HepG2 (cell line): ENCODE results near the gene NODAL.

Experiments
- ELF1 ChIP-seq: sonication (generic); formaldehyde crosslinking; IDR thresholded peaks from 2 replicates; pipeline ENCODE4 v1.4.0; 2020; ENCODE audit warnings: missing genetic modification reagents
- ELF4 ChIP-seq: sonication (generic); formaldehyde crosslinking; IDR thresholded peaks from 2 replicates; pipeline ENCODE4 v1.5.0; 2020; ENCODE audit warnings: missing genetic modification reagents, mild to moderate bottlenecking, moderate library complexity, borderline replicate concordance
- EZH2 ChIP-seq: conservative IDR thresholded peaks from 2 replicates; pipeline ENCODE4 v1.6.1; 2012; ENCODE audit warnings: mild to moderate bottlenecking, low read depth, low read length, moderate library complexity
- NCOR1 ChIP-seq: fragments of 200-600 bp; sonication (generic); IDR thresholded peaks from 2 replicates; pipeline ENCODE4 v1.7.0; 2017; ENCODE audit warnings: antibody characterized with exemption, low read length, borderline replicate concordance
- ZBTB7A ChIP-seq: sonication (generic); formaldehyde crosslinking; IDR thresholded peaks from 2 replicates; pipeline ENCODE4 v1.8.0; 2022; ENCODE audit warnings: mild to moderate bottlenecking, missing genetic modification reagents
- ZNF317 ChIP-seq: sonication (generic); formaldehyde crosslinking; IDR thresholded peaks from 2 replicates; pipeline ENCODE4 v1.5.0; 2020; ENCODE audit warnings: mild to moderate bottlenecking, missing genetic modification reagents
- ZNF331 ChIP-seq: sonication (generic); formaldehyde crosslinking; IDR thresholded peaks from 2 replicates; pipeline ENCODE4 v1.4.0; 2020; ENCODE audit warnings: missing genetic modification reagents
- ZNF713 ChIP-seq: sonication (generic); formaldehyde crosslinking; IDR thresholded peaks from 2 replicates; pipeline ENCODE4 v1.4.0; 2020; ENCODE audit warnings: mild to moderate bottlenecking, missing genetic modification reagents
- TF ChIP-seq, protein P1 (sequence below): sonication (generic); formaldehyde crosslinking; IDR thresholded peaks from 2 replicates; pipeline ENCODE4 v1.5.0; 2020; ENCODE audit warnings: mild to moderate bottlenecking, missing genetic modification reagents, moderate library complexity
- TF ChIP-seq, protein P2 (sequence below): sonication (generic); formaldehyde crosslinking; IDR thresholded peaks from 2 replicates; pipeline ENCODE4 v1.8.1; 2022; ENCODE audit warnings: mild to moderate bottlenecking, missing genetic modification reagents
- TF ChIP-seq, protein P3 (sequence below), 2 experiments: sonication (generic) in 1 of 2; formaldehyde crosslinking in 1 of 2; IDR thresholded peaks; 2 replicates each; pipeline versions ENCODE4 v1.5.1 to v1.6.1; 2011 to 2020; ENCODE audit warnings: borderline replicate concordance in 1 of 2, low read depth in 1 of 2, low read length in 1 of 2, mild to moderate bottlenecking in 1 of 2, missing genetic modification reagents in 1 of 2, moderate library complexity in 1 of 2

DNA sequence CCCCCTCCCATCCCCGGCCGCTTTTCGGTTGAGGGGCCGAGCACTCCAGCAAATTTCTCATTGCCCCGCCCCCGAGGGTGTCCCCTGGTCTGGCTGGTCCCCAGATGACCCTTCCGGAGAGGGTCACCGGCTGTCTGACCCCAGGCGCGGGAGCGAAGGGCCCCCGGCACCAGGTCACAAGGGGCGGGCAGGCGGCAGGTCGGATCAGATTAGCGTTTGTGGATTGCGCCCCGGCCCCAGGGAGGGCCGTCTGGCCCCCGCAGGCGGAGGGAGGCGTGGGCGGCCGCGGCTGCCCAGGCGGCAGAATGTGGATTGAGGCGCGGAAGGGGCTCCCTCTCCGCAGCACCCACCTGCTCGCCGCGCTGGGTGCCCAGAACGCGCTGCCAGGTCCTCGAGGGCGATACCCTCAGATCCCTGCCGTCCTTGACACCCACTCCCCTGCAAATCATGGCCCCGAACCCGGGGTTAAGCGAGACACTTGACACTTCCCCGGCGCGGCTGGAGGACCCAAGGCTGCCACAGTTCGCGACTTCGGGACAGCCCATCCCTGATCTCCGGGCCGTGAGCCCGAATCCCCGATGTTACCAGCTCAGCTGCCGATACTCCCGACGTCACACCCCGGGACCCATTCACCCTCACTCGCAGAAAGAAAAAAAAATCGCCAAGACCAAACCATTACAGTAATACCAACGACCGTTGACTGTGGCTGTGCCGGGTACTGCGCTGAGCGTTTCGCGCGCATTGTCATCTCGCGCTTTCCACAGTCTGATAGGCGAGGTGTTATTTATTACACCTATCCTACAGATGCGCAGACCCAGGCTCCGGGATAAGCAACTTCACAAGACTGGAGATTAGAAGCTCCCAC is 953 bp downstream of the NODAL start:
- no peak for TF ChIP-seq EZH2
- TF ChIP-seq, protein P1, sequence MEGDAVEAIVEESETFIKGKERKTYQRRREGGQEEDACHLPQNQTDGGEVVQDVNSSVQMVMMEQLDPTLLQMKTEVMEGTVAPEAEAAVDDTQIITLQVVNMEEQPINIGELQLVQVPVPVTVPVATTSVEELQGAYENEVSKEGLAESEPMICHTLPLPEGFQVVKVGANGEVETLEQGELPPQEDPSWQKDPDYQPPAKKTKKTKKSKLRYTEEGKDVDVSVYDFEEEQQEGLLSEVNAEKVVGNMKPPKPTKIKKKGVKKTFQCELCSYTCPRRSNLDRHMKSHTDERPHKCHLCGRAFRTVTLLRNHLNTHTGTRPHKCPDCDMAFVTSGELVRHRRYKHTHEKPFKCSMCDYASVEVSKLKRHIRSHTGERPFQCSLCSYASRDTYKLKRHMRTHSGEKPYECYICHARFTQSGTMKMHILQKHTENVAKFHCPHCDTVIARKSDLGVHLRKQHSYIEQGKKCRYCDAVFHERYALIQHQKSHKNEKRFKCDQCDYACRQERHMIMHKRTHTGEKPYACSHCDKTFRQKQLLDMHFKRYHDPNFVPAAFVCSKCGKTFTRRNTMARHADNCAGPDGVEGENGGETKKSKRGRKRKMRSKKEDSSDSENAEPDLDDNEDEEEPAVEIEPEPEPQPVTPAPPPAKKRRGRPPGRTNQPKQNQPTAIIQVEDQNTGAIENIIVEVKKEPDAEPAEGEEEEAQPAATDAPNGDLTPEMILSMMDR (CRISPR knock-in tag) = no peak
- no peak for TF ChIP-seq ZNF317
- TF ChIP-seq, protein P2, sequence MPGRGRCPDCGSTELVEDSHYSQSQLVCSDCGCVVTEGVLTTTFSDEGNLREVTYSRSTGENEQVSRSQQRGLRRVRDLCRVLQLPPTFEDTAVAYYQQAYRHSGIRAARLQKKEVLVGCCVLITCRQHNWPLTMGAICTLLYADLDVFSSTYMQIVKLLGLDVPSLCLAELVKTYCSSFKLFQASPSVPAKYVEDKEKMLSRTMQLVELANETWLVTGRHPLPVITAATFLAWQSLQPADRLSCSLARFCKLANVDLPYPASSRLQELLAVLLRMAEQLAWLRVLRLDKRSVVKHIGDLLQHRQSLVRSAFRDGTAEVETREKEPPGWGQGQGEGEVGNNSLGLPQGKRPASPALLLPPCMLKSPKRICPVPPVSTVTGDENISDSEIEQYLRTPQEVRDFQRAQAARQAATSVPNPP (CRISPR knock-in tag) = no peak
- TF ChIP-seq, protein P3, sequence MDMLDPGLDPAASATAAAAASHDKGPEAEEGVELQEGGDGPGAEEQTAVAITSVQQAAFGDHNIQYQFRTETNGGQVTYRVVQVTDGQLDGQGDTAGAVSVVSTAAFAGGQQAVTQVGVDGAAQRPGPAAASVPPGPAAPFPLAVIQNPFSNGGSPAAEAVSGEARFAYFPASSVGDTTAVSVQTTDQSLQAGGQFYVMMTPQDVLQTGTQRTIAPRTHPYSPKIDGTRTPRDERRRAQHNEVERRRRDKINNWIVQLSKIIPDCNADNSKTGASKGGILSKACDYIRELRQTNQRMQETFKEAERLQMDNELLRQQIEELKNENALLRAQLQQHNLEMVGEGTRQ (IDR thresholded peaks at IDR 0.05; ENCODE audit: low read depth, low read length) = no peak
- TF ChIP-seq, protein P3 (CRISPR knock-in tag; IDR thresholded peaks at IDR 0.05; ENCODE audit: borderline replicate concordance) = no peak
- TF ChIP-seq NCOR1 = no peak
- no peak for TF ChIP-seq ZNF331 (CRISPR knock-in tag)
- no peak for TF ChIP-seq ZNF713 (CRISPR knock-in tag)
- TF ChIP-seq ZBTB7A (CRISPR knock-in tag) = no peak
- TF ChIP-seq ELF4 (CRISPR knock-in tag) = no peak
- TF ChIP-seq ELF1 (CRISPR knock-in tag) = no peak
